Activated CD4-positive, CD25-positive, alpha-beta regulatory T cell treated with anti-CD3 and anti-CD28 coated beads, Interleukin-2, amount 50 U/mL, for 72 hours (primary cell): ENCODE measurements around the gene PRR29.
"Not testable (repeated sequence)": the region's sequence is repeated elsewhere in the genome, so short reads cannot be mapped to it uniquely, and the experiment has no call there.

ENCODE experiments used
- DNase-seq: peaks from one replicate; pipeline ENCODE4 v3.0.0; 2021

PRR29 gene

DNA sequence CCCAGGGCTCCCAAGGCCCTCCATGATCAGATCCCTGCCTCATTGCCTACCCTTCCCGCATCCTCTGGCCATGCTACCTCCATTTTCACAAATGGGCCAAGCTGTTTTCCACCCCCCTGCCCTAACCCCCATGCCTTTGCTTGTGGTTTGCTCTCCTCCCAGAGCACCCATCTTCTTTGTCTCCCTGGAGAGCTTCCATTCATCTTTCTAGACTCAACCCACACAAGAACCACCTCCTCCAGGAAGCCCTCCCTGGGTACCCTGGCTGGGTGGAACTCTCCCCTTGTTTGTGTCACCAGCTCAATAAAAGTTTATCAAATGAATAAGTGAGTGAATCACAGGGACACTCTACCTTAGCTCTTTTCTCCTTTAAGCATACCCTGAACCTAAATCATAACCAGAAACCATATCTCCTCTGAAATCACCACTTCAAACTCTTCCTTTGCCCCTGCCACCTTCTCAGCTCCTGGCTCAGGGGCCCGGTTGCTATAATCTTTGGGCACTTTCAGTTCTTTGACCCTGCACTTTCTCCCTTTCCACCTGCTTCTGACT is 22.5 kb upstream of the PRR29 start:
- no peak for DNase-seq

DNA sequence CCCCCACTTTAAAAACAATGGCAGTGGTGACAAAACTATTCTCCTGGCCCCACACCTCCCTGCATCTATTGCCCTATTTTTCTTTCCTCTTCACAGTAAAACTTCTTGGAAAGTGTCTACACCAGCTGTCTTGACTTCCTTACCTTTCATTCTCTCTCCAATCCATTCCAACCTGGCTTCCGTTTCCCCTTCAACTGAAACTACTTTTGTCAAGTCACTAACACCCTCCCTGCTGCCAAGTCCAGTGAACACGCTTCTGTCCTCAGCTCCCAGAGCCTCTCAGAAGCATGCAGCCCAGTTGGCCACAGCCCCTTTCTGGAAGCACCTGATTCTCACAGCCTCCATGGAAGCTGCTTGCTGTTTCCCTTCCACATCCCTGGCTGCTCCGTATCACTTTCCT is 21.4 kb upstream of the PRR29 start:
- DNase-seq = no peak

DNA sequence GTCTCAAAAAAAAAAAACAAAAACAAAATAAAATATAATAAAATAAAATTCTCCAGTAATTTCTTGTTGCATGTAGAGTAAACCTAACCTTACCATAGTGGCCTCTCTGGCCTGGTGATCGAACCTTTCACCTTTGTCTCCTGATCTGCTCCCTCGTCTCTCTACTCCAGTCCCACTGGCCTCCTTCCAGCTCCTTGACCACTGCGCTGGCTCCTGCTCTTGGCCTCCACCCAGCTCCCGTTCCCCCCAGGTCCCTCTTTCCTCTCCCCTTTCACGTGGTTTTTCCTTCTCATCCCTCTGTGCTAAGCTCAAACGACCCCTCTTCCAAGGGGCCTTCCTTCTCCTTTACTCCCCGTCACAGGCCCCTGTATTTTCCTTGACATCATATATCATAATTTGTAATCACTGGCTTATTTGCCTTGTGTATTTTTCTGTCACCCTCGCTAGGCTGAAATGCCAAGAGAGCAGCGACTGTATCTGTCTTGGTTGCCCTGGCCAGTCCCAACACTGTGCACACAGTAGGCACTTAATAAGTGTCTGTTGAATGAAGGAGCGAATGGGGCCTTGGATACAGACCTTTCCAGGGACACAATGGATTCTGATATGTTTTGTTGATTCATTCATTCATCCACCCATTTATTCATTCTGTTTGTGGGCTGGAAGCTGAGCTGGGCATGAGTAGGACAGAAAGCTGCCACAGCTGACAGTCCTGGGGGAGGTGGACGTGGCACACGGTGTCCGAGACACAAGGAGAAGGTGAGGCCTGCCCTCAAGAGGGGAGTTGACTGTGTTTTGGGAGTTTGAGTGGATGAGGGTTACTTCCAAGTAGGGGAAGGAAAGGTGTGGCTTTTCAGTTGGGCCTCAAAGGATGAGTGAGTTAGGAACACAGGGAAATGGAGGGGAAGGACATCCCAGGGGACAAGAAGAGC is 19.6 kb upstream of the PRR29 start:
- DNase-seq = no peak

DNA sequence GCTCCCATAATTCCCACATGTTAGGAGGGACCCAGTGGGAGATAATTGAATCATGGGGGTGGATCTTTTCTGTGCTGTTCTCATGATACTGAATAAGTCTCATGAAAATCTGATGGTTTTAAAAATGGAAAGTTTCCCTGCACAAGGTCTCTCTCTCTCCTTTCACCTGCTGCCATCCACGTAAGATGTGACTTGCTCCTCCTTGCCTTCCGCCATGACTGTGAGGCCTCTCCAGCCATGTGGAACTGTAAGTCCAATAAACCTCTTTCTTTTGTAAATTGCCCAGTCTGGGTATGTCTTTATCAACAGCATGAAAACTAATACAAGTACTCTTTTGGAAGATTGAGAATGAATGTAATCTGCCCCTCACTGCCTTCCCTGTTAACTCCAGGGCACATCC is 15.5 kb upstream of the PRR29 start:
- not testable (repeated sequence) for DNase-seq

DNA sequence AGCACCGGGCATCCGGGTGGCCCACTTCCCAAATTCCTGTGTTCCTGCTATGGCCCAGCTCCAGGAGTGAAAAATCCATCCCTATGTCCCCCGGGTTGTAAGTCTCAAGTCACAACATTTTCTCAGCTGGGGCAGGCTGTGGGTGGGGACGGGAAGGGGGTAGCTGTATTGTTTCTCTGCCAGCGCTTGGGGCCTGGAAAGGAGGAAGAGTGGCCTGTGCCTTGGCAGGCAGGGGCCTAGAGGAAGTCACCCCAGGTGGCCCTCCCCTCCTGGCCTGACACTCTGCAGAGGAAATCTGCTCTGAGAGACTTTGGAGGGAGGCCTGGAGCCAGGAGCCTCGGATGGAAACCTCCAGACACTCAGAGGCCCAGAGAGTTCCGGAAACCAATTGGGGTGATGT is 14.8 kb upstream of the PRR29 start:
- DNase-seq = no peak

DNA sequence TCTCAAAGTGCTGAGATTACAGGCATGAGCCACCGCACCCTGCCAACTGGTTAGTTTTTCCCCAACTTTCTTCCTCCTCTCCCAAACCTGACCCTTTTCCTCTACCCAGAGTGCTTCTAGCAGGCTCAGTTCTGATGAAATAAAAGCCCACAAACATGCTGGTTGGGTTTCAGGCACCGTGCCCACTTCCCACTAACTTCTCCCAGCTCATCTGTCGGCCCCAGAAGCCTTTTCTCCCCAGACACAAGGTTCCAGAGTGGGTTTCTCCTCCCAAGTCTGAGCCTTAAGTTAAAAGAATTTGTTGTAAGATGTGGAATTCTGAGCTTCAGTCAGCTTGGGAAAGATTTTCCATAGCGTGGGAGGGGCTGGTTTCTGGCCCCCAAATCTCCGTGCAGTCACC is 13.9 kb upstream of the PRR29 start:
- DNase-seq = no peak

DNA sequence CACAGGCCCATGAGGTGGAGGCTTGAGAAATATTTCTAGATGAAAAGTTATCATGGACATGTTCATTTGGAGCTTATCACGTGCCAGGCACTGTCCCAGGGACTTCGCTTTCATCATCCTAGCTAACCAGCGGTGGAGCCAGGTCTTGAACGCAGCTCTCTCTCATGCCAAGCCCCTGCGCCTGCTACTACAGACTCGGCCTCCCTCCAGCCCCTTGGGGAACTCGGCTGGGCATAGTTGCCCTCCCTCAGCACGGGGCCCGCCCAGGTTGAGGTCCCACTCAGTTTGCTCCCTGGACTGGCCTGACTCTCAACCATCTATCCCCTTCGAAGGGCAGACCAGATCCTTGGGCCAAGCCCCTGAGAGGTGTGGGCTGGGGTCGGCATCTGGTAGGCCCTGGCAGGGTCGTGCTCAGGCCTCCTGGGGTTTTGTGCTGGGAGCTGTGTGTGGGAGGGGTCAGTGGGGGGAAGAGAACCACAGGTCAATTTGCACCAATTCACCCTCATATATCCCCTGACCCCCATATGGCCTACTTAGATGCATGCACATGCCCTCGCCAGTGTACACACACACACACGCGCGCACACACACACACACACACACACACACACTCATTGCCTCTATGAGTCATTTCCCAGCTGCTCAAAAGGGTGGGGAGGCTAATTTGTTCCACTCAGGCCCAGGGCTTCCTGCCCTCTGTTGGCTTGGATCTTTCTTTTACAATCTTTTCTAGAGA is 13.3 kb upstream of the PRR29 start:
- DNase-seq = no peak

DNA sequence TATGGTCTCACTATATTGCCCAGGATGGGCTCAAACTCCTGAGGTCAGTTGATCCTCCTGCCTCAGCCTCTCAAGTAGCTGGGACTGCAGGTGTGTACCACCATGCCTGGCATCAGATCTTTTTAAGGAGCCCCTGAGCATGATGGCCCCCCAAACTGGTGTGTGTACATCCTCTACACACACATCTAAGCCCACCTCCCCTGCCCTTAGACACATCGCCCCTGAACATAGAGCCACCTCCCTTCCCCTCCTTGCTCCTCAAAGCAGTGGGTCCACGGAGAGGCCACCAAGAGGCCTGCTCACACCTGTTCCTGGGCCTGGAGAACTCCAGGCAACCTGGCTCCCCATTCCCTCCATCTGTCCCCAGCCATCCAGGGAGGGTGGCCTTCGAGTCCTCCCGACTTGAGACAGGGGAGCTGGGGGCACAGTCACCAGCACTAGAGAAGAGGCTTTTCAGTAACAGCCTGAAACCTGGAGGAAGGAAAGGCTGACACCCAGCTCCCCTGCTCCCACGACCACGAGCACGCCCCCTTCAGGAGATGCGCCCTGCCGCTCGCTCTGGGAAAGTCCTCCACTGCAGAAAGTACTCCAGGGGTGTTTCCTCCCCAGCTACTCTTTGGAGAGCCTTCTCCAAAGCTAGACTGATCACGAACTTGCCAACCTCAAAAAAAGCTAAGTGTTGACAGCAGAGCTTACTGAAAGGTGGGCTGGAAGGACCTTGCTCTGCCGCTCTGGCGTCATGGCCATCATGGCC is 12.6 kb upstream of the PRR29 start:
- no peak for DNase-seq

DNA sequence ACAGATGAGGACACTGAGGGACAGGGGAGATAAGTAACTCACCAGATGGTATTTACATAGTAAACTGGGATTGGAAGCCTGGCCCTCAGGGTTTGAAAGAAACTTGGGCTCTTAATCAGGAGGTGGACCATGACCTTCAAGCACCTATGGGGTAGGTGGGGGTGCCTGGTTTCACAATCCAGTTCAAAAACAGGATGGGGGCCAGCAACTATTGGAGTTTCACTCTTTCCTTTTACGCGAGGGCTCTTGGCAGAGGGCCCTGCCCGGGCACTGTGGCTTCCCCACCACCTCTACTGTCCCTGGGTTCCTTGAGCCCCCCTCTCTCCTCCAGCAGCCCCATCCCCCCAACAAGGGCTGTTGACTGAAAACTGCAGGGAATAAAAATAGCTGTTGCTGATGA is 11.3 kb upstream of the PRR29 start:
- no peak for DNase-seq

DNA sequence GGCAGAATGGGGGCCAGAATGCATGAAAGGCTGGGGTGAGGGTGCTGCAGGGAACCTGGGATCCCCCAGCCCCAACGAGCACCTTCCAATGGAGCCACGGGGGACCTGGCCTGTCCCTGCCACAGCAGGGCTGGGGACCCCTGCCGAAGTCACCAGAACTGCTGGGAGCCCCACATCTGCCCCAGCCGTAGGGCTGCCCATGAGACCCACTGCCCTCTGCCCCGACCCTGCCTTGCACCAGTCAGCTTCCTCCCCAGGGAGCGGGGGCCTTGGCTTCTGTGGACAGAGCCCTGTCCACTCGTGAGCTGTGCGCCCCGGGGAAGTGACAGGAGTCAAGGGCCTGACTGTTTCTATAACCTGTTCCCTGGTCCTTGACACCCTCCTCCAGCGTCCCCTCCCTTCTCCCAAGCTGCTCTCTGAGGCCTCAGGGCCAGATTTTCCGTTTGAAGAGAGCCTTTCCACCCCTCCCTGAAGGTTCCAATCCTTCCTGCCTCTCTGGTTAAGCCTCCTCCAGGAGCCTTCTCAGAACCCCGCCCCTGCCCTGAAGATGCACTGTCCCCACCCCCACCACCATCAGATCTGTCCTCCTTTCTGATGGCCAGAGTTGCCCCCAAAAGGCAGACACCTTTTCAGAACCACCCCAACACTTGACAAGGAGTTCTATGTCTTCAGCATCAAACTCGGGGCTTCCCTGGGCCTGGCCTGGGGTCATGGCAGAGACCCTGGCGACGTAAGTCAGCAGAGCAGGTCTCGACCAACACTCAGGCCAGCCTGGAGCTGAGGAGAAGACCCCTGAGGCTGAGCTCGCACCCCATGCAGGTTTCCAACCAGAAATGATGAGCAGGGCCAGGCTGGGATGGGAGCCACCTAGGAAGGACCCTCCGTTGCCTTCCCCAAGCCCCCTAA is 10.7 kb upstream of the PRR29 start:
- no peak for DNase-seq

DNA sequence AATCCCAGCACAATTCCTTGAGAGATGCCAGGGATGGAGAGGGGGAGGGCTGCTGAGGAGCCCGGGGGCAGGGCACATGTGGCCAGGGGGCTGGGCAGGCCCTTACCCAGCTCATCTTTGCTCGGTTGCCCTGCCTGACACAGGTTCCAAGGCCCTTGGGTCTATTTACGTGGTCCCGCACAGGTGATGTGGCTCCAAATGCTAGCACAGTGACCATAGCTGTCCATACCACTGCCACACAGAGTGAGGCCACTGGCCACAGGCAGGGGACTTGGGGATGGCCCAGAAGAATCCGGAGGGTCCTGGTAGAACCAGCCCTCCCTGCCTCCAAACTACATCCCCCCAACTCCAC is 10.0 kb upstream of the PRR29 start:
- DNase-seq = no peak

DNA sequence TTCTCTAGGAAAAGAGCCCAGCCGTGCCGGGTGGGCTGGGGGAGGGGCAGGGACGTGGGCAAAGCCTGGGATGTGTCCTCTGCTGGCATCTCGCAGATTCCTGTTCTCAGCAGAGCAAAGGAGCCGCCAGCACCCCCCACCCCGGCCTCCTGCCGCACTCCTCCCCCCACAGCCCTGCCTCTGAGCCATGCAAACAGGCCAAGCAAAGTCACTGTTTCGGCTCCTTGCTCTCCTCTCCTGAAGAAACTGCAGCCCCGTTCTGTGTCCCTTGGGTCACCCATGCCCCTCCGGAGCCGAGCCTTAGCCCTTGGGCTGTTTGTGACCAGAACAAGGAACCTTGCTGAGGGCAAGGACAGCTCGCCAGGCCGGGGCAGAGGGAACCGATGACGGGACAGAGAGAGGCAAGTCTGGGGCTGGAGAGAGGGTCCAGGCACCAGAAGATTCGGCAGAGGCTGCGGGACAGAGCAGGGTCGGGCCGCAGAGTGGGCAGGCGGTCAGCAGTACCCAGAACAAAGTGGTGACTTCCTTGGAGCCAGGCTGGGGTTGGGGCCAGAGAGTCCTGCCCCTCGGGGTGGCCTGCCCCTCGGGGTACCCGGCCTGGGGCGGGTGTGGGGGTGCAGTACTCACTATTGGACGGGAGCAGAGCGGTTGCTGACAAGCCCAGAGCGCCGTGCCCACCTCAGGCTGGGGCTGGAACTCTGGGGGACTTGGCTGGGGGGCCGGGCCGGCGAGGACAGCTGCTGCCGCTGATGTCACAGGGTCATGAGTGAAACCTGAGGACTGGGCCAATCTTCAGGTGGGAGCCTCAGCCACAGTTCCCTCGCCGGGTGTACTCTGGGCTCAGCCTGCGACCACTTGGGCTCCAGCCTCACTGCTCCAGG is 9.2 kb upstream of the PRR29 start:
- no peak for DNase-seq

DNA sequence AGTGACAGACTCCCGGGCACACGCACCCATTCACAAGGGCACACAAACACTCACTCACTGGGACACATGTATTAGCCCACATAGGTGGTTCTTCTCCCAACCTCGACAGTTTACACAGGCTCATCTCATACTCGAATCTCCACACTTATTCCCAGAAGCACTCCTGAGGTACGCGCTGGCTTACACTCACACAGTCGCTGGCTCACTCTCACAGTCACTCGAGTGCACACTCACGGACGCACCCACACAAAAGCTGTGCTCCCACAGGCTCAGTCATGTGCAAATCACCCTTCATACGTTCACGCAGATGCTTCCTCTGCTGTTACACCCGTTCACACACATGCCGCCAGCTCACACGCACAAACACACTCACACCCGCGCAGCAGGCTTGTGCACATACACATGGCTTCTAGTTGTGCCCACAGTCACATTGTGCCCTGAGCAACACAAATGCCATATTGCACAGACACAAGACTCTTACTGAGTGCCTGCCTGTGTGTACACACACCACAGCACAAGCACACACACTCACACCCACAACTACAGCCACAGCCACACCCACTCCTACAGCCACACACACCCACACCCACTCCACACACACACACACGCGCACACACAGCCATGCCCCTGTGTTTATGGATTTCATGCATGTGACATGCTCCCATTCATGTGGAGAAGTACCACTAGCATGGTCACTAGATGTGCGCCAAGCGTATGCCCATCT is 8.4 kb upstream of the PRR29 start:
- no peak for DNase-seq

DNA sequence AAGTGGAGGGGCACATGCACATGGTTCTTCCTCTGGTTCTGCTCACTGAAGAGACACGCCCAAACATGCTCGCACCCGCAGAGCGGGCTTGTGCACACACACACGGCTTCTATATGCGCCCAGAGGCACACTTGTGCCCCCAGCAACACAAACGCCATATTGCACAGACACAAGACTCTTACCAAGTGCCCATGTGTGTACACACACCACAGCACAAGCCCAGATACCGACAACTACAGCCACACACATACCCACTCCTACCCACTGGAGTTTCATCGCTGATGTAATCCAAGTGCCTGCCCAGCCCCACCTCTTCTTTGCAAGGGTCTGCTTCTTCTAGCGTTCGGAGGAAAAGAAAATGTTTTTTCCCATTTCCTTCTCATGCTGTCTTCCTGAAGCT is 6.5 kb upstream of the PRR29 start:
- DNase-seq = no peak

DNA sequence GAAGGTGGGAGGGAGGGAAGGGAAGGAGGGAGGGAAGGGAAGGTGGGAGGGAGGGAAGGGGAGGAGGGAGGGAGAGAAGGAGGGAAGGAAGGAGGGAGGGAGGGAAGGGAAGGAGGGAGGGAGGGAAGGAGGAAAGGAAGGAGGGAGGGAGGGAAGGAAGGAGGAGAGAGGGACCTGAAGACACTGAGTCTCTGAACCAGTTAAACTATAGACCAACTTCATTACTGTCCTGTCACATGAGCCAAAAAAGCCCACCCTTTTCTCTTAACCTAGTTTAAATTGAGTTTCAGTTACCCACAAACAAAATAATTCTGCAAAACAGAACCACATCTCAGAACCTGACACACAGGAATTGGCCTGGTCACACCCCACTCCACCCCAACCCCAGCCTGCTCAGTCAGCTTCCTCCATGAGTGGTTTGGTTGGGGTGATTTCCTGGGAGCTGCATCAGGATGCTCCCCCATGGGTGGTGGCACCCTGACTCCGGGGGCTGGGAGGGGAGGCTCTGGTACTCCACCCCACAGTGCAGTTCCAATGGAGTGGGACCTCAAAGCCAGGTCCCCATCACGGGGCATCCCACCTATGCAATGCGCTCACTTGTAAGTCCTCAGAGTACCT is 4.7 kb upstream of the PRR29 start:
- DNase-seq = peak; percentile 24

DNA sequence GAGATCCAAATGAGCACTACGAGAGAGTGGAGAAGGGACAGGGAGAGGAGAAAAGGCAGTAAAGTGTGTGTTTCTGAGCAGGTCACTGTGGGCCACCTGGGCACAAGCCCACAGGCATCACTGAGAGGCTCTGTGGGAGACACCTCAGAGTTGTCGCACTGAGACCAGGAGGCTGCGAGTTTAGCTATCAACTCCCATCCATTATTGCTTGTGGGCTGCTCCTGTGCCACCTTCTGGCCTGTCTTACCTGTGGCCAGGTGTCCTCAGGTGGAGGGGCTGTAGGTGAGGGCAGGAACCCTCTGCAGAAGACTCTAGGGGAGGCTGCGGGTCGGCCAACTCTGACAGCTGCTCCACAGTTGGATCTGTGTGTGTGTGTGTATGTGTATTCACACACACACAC is 2.5 kb upstream of the PRR29 start:
- DNase-seq = peak; percentile 25

DNA sequence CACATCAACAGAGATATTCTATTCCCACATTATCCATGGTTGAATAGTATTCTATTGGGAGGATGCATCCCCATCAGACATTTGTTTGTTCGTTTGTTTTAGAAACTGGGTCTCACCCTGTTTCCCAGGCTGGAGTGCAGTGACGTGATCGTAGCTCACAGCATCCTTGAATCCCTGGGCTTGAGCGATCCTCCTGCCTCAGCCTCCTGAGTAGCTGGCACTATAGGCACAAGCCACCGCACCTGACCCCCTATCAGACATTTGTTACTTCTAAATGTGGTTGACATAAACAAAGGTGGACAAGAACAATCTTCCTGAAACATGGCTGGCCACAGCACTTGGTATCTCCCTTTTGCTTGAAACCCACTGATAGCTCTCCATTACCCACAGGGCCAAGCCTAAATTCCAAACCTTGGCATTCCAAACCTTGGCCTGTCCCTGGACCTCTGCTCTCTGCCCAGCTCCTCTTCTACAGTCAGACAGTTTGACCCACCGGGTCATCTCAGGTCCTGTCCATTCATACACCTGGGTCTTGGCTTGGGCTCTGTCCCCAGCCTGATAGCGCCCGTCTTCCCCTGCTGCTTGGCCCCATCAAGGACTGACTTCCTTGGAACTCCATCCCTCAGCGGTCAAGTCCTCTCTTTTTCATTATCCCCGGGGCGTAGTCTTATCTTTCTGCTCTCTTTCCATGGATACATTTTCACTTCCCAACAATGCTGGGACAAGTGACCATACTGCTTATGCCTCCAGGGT is 1.5 kb upstream of the PRR29 start:
- peak; percentile 23 for DNase-seq

DNA sequence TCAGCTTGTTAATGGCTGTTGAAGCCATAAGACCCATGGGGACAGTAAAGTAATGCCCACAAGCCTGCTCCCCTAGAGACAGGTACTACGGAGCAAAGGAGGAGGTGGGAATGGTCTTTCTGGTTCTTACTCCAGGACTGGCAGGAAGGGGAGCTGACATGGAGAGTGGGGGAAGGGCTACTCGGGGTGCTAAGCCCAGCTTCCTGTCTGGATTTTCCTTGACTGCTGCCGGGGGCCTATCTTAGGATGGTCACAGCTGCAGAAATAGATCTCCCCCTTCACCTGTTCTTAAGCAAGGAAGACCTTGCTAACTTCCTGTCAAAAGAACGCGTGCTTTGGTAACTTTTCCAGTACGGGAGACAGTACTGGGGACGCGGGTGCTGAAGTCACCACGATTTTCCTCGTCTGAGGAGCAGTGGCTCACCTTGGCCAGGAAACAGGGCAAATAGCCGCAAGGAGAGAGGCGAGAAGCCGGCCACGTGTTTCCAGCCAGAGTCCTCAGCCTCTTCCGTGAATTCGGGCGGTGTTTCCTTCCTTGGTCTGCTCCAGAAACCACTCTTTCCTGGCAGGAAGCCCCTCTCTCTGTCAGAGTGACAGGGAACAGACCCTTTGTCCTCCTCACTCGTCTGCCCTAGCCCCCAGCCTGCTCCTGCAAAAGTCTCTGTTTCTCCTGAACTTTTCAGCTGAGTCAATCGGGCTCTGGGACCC is 656 bp upstream of the PRR29 start:
- DNase-seq = peak; percentile 17
